ENCODE results near the gene PPP1R9B. TPM values are rescaled to one million over a fixed set of nuclear protein-coding genes. Genes with fewer than 3 reads are reported as not detected.

PPP1R9B gene
- total RNA-seq, 3 donors from 2014 or later (not counting 1 experiment from before 2014, with no cell fraction given), result 124 to 162 (median 135) TPM

- no peak overlapping the region for H3K4me3 Mint-ChIP-seq
- no peak overlapping the region for H3K27ac Mint-ChIP-seq
- H3K27me3 ChIP-seq (ENCODE audit: control insufficient read depth, insufficient read depth, low read length), result no peaks in the 10 kb centered on the region
- no peaks in the 10 kb centered on the region for H3K4me1 ChIP-seq (ENCODE audit: control insufficient read depth, insufficient read depth, low read length)
- peaks cover 0 to 4% of the 10 kb centered on the region in 2 donors for H3K27me3 Mint-ChIP-seq (ENCODE audit: low read depth in 2 of 2)
- intact Hi-C loops (cut with micrococcal nuclease), result loop anchor here (10.0 kb wide), 1 partner anchor 205 kb away; no protein-coding TSS in a partner anchor
- DNase-seq, result no peak
- no peaks in the 10 kb centered on the region for H3K9me3 ChIP-seq (ENCODE audit: control insufficient read depth, insufficient read depth, low read length)
- 93% methylated on average over 6 of the region's 6 CpGs for WGBS (ENCODE audit: insufficient coverage)
- no peak for TF ChIP-seq CTCF (IDR thresholded peaks at IDR 0.05)
- H3K4me1 Mint-ChIP-seq, result peaks cover 11 to 12% of the 10 kb centered on the region in 2 donors
- no peaks in the 10 kb centered on the region for H3K9me3 Mint-ChIP-seq
- no peaks in the 10 kb centered on the region for H3K36me3 ChIP-seq (ENCODE audit: control insufficient read depth, insufficient read depth, low read length)
- no peak for ATAC-seq
- no peak overlapping the region for H3K4me3 ChIP-seq (ENCODE audit: low read length)
- H3K36me3 Mint-ChIP-seq, result no peaks in the 10 kb centered on the region
- no peak overlapping the region for H3K27ac ChIP-seq (ENCODE audit: low read length)
These were observed 60.4 kb downstream of the PPP1R9B start for GRCh38 chr17:50090071-50090470.

- Mint-ChIP-seq H3K4me3 (no peak overlapping the region), H3K36me3 (no peaks in the 10 kb centered on the region), H3K27ac (no peak overlapping the region), H3K27me3 (ENCODE audit: low read depth in 2 of 2) (peaks cover 0 to 4% of the 10 kb centered on the region in 2 donors), H3K9me3 (no peaks in the 10 kb centered on the region), H3K4me1 (peaks cover 2 to 3% of the 10 kb centered on the region in 2 donors)
- H3K4me3 ChIP-seq (ENCODE audit: low read length), result no peak overlapping the region
- H3K4me1 ChIP-seq (ENCODE audit: control insufficient read depth, insufficient read depth, low read length), result no peaks in the 10 kb centered on the region
- H3K27me3 ChIP-seq (ENCODE audit: control insufficient read depth, insufficient read depth, low read length), result no peaks in the 10 kb centered on the region
- H3K36me3 ChIP-seq (ENCODE audit: control insufficient read depth, insufficient read depth, low read length), result no peaks in the 10 kb centered on the region
- H3K9me3 ChIP-seq (ENCODE audit: control insufficient read depth, insufficient read depth, low read length), result no peaks in the 10 kb centered on the region
- no peak for TF ChIP-seq CTCF (IDR thresholded peaks at IDR 0.05)
- DNase-seq (no peak), ATAC-seq (no peak)
- no peak overlapping the region for H3K27ac ChIP-seq (ENCODE audit: low read length)
- WGBS (ENCODE audit: insufficient coverage), result 90% methylated on average over 25 of the region's 25 CpGs
- intact Hi-C loops (cut with micrococcal nuclease), result no loop called here
These were observed 61.3 kb downstream of the PPP1R9B start for GRCh38 chr17:50088952-50089825.

- DNase-seq, result no peak
- H3K4me1 Mint-ChIP-seq, result no peaks in the 10 kb centered on the region
- intact Hi-C loops (cut with micrococcal nuclease), result loop anchor here (1.0 to 2.0 kb wide), 2 partner anchors 62 to 515 kb away; no protein-coding TSS in a partner anchor
- H3K9me3 Mint-ChIP-seq, result no peaks in the 10 kb centered on the region
- peaks cover 0 to 4% of the 10 kb centered on the region in 2 donors for H3K27me3 Mint-ChIP-seq (ENCODE audit: low read depth in 2 of 2)
- ATAC-seq, result no peak
- no peak overlapping the region for H3K4me3 Mint-ChIP-seq
- Histone ChIP-seq H3K4me3 (ENCODE audit: low read length) (no peak overlapping the region), H3K36me3 (ENCODE audit: control insufficient read depth, insufficient read depth, low read length) (no peaks in the 10 kb centered on the region), H3K4me1 (ENCODE audit: control insufficient read depth, insufficient read depth, low read length) (no peaks in the 10 kb centered on the region), H3K27me3 (ENCODE audit: control insufficient read depth, insufficient read depth, low read length) (no peaks in the 10 kb centered on the region), H3K9me3 (ENCODE audit: control insufficient read depth, insufficient read depth, low read length) (no peaks in the 10 kb centered on the region), H3K27ac (ENCODE audit: low read length) (no peak overlapping the region)
- WGBS (ENCODE audit: insufficient coverage), result 84% methylated on average over 19 of the region's 19 CpGs
- no peak for TF ChIP-seq CTCF (IDR thresholded peaks at IDR 0.05)
- H3K27ac Mint-ChIP-seq, result no peak overlapping the region
- no peaks in the 10 kb centered on the region for H3K36me3 Mint-ChIP-seq
These were observed 62.5 kb downstream of the PPP1R9B start for GRCh38 chr17:50087912-50088405.
